B cell (primary cell): Measurements from ENCODE around the gene ZNF814. TPM values are rescaled to one million over a fixed set of nuclear protein-coding genes. Genes with fewer than 3 reads are reported as not detected.

Experiments used
- ATAC-seq: fragments of 200-7000 bp; cut with Tn5 transposase; one replicate; pipeline ENCODE4 v1.10.0; 2021; ENCODE audit warnings: low read depth, mild to moderate bottlenecking, moderate number of reproducible peaks, moderate library complexity
- CTCF ChIA-PET: fragments of 350-600 bp; sonication (Branson Sonifier 250); formaldehyde crosslinking; loops from one replicate; lab custom pipeline; 2021; ENCODE audit warnings: antibody characterized with exemption, inconsistent platforms; lab: Charles Lee
- POLR2A ChIA-PET: fragments of 350-600 bp; sonication (Branson Sonifier 250); formaldehyde crosslinking; loops from one replicate; lab custom pipeline; 2021; ENCODE audit warnings: antibody characterized with exemption; lab: Charles Lee
- DNase-seq: peaks from one replicate; pipeline ENCODE4 v3.0.0; 2013
- H2AFZ ChIP-seq: 2 replicates; pipeline ENCODE4 v1.6.1; 2012; ENCODE audit warnings: mild to moderate bottlenecking, low read depth, low read length; ENCODE audit not compliant: insufficient read depth, poor library complexity, severe bottlenecking
- H3K27ac ChIP-seq, 2 donors: 1 replicate in 1 of 2; 2 replicates in 1 of 2; pipeline ENCODE4 v1.5.1; 2012 to 2013; ENCODE audit warnings: low read length in 2 of 2, mild to moderate bottlenecking in 2 of 2, moderate library complexity in 1 of 2
- H3K27me3 ChIP-seq, 4 experiments: fragments of 200-600 bp in 1 of 4; sonication (generic) in 1 of 4; replicated peaks in 1 of 4; 1 replicate in 2 of 4; 2 replicates in 2 of 4; pipeline versions ENCODE4 v1.6.1 to v1.7.0; 2013 to 2016; ENCODE audit warnings: low read length in 3 of 4, mild to moderate bottlenecking in 2 of 4, mixed read lengths in 1 of 4, moderate library complexity in 1 of 4; ENCODE audit not compliant: insufficient read depth in 4 of 4, control insufficient read depth in 3 of 4; ENCODE audit errors: control extremely low read depth in 1 of 4
- H3K36me3 ChIP-seq, 2 experiments: replicated peaks in 1 of 2; 1 replicate in 1 of 2; 2 replicates in 1 of 2; pipeline versions ENCODE4 v1.6.1 to v1.7.1; 2013; ENCODE audit warnings: low read length in 1 of 2; ENCODE audit not compliant: insufficient read depth in 2 of 2, control insufficient read depth in 1 of 2; ENCODE audit errors: control extremely low read depth in 1 of 2, extremely low read depth in 1 of 2
- H3K4me1 ChIP-seq, 2 donors: fragments of 200-600 bp in 1 of 2; sonication (generic) in 1 of 2; 1 replicate in 1 of 2; 2 replicates in 1 of 2; pipeline versions ENCODE4 v1.5.1 to v1.6.1; 2013 to 2017; ENCODE audit warnings: low read length in 2 of 2; ENCODE audit not compliant: control insufficient read depth in 2 of 2, insufficient read depth in 2 of 2
- H3K4me2 ChIP-seq: replicated peaks from 2 replicates; pipeline ENCODE3; 2012; ENCODE audit warnings: mild to moderate bottlenecking, low read depth, low read length; ENCODE audit not compliant: poor library complexity, severe bottlenecking
- H3K4me3 ChIP-seq, 5 experiments: fragments of 200-600 bp in 1 of 5; sonication (generic) in 1 of 5; 1 replicate in 3 of 5; 2 replicates in 2 of 5; pipeline versions ENCODE4 v1.5.1 to v1.7.0; 2011 to 2016; ENCODE audit warnings: low read length in 4 of 5, mild to moderate bottlenecking in 4 of 5, low read depth in 2 of 5, control low read depth in 1 of 5, moderate library complexity in 1 of 5; ENCODE audit not compliant: insufficient read depth in 1 of 5; ENCODE audit errors: control extremely low read depth in 1 of 5, extremely low read depth in 1 of 5
- H3K79me2 ChIP-seq: fragments of 200-600 bp; sonication (generic); one replicate; pipeline ENCODE4 v1.6.0; 2016; ENCODE audit warnings: low read length; ENCODE audit not compliant: control insufficient read depth, insufficient read depth
- H3K9ac ChIP-seq: fragments of 200-600 bp; sonication (generic); 2 replicates; pipeline ENCODE4 v1.6.1; 2017; ENCODE audit warnings: mild to moderate bottlenecking, low read length, moderate library complexity
- H3K9me3 ChIP-seq, 3 donors: one replicate each; pipeline versions ENCODE4 v1.6.1 to v1.7.1; 2013; ENCODE audit warnings: low read length in 2 of 3; ENCODE audit not compliant: control insufficient read depth in 2 of 3, insufficient read depth in 1 of 3; ENCODE audit errors: control extremely low read depth in 1 of 3
- H4K20me1 ChIP-seq: 2 replicates; pipeline ENCODE4 v1.6.0; 2012; ENCODE audit warnings: mild to moderate bottlenecking, low read length; ENCODE audit not compliant: insufficient read depth, control insufficient read depth, poor library complexity, severe bottlenecking
- H3K27ac Mint-ChIP-seq: one replicate; pipeline ENCODE4 v1.8.0; 2021; ENCODE audit warnings: mixed read lengths
- H3K27me3 Mint-ChIP-seq: one replicate; pipeline ENCODE4 v1.8.0; 2021; ENCODE audit warnings: mixed read lengths
- H3K4me1 Mint-ChIP-seq: one replicate; pipeline ENCODE4 v1.8.0; 2021; ENCODE audit warnings: mixed read lengths
- H3K4me3 Mint-ChIP-seq: one replicate; pipeline ENCODE4 v1.8.0; 2021; ENCODE audit warnings: mixed read lengths
- H3K9me3 Mint-ChIP-seq: one replicate; pipeline ENCODE4 v1.8.0; 2022; ENCODE audit warnings: mixed read lengths; ENCODE audit not compliant: insufficient read depth
- CTCF ChIP-seq: fragments of 200-600 bp; IDR thresholded peaks from one replicate; pipeline ENCODE4 v1.8.0; 2022; ENCODE audit warnings: antibody characterized with exemption, mild to moderate bottlenecking
- EZH2 ChIP-seq: IDR thresholded peaks from 2 replicates; pipeline ENCODE4 v1.6.1; 2012; ENCODE audit warnings: borderline replicate concordance, low read depth, mild to moderate bottlenecking, moderate library complexity, low read length; ENCODE audit not compliant: insufficient read depth, poor library complexity, severe bottlenecking
- WGBS: methylation state at CpG from one replicate; pipeline ENCODE4 v1.1.5; 2013; ENCODE audit warnings: missing lambda C conversion rate; ENCODE audit not compliant: insufficient coverage; 5-methylcytosine and 5-hydroxymethylcytosine counted together
- intact Hi-C: fragments of 100-400 bp; cut with micrococcal nuclease; formaldehyde crosslinking; loops from one replicate; pipeline ENCODE4 v1.10.0; 2022
- polyA plus RNA-seq: library from polyadenylated mRNA; depleted of rRNA; stranded (reverse); fragments of >200 nt; gene quantifications from 2 replicates; pipeline ENCODE4 v1.2.3, GENCODE V29; 2012
- total RNA-seq, 2 donors: library from RNA; stranded (reverse); fragments of 120-200 nt in 1 of 2; gene quantifications; 1 replicate in 1 of 2; 2 replicates in 1 of 2; pipeline versions ENCODE4 v1.2.3 to v1.2.4, GENCODE V29; 2013 to 2022

Gene ZNF814
- total and polyA plus RNA-seq, 2 donors (not counting 1 experiment from before 2014, with no cell fraction given) = 28.9 to 83.9 TPM

DNA sequence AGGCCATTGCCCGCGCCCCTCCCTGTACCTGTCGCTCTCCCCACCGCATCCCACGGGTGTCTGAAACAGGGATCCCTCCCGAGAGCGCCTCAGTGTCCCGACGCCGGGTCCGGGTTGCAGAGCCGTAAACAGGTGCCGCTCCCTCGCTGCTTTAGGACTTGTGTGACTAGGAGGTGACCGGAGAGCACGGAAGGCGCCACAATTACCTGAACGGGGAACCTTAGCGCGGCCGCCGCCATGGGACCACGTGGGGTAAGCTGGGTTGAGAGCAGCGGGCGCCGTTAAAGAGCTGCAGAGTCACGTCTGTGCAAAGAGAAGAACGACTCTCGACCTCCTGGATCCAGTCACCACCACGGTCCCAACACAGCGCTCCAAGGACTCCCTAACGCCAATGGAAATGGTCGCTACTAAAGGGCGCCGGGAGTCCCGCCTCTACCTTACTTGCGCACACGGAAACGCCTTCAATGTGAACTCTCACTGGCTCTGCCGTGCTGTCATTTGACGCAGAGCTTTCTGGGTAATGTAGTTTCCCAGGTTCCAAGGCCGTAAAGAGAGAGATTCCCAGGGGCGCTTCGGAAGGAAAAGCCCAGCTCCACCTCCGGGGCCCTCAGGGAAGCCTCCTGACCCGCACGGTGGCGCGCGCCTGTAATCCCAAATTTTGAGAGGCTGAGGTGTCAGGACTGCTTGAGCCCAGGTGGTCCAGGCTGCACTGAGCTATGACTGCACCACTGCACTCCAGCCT lies 74.2 kb downstream of the ZNF814 start, which contains the start of gene ZNF552:
Gene ZNF552 (minus strand): TSS at position 409 of the 742 bp plus-strand sequence. CDS start 170 bp downstream, at position 239.
- H3K4me2 ChIP-seq = peak within 1 kb of the TSS; percentile 91
- Mint-ChIP-seq H3K27me3 (no peaks in the 10 kb centered on the region), H3K27ac (peak within 1 kb of the TSS; percentile 94), H3K4me1 (peaks cover 45% of the 10 kb centered on the region), H3K9me3 (no peaks in the 10 kb centered on the region), H3K4me3 (peak within 1 kb of the TSS; percentile 97)
- ATAC-seq (peak; percentile 81), DNase-seq (peak; percentile 87)
- H3K79me2 ChIP-seq = peaks cover 72% of the 10 kb centered on the region
- H3K36me3 ChIP-seq = peaks cover 2 to 11% of the 10 kb centered on the region in 2 experiments
- peak within 1 kb of the TSS; percentile 97 for H3K9ac ChIP-seq
- H3K4me3 ChIP-seq = peak within 1 kb of the TSS; percentile 58 to 96 (median 87)
- TF ChIP-seq EZH2 = no peak
- peaks cover 12 to 26% of the 10 kb centered on the region in 2 donors for H3K4me1 ChIP-seq
- H3K9me3 ChIP-seq = no peaks in the 10 kb centered on the region
- no peaks in the 10 kb centered on the region for H4K20me1 ChIP-seq
- intact Hi-C loops = loop anchor here (1.0 to 10.0 kb wide), 7 partner anchors 45 to 380 kb away; partner anchors contain the start of genes ZNF211, ZNF417, ZNF586 and ZNF671
- H2AFZ ChIP-seq = peak within 1 kb of the TSS; percentile 97
- peak within 1 kb of the TSS; percentile 65 to 84 for H3K27ac ChIP-seq
- H3K27me3 ChIP-seq = no peaks in the 10 kb centered on the region
- WGBS = under 1% methylated on average over 50 of the region's 50 CpGs
- CTCF ChIA-PET = interaction anchor here (1.2 kb wide), 1 partner anchor 45 kb away, joined by 3 read pairs; the partner anchor contains the start of gene ZNF586
- POLR2A ChIA-PET = interaction anchor here (0.5 to 1.3 kb wide), 6 partner anchors 11 to 535 kb away, joined by 3 to 4 read pairs (median 3); partner anchors contain the start of genes ZNF586 and ZNF587

GRCh38 chr19:57813919-57814504 lies 74.8 kb downstream of the ZNF814 start:
- peaks cover 2 to 15% of the 10 kb centered on the region in 2 experiments for H3K36me3 ChIP-seq
- Mint-ChIP-seq H3K4me3 (peak overlapping the region; percentile 97), H3K4me1 (peaks cover 42% of the 10 kb centered on the region), H3K9me3 (no peaks in the 10 kb centered on the region), H3K27ac (peak overlapping the region; percentile 94), H3K27me3 (no peaks in the 10 kb centered on the region)
- WGBS = 39% methylated on average over 13 of the region's 13 CpGs
- H3K9me3 ChIP-seq = no peaks in the 10 kb centered on the region
- H3K79me2 ChIP-seq = peaks cover 68% of the 10 kb centered on the region
- intact Hi-C loops = loop anchor here (1.0 to 10.0 kb wide), 3 partner anchors 68 to 379 kb away; partner anchors contain the start of genes ZNF211, ZNF749 and ZNF776
- H3K27me3 ChIP-seq = no peaks in the 10 kb centered on the region
- no peak for TF ChIP-seq EZH2
- no peak for TF ChIP-seq CTCF
- peak overlapping the region; percentile 45 to 96 (median 87) for H3K4me3 ChIP-seq
- H2AFZ ChIP-seq = peak overlapping the region; percentile 97
- H3K27ac ChIP-seq = peak overlapping the region; percentile 65 to 84
- CTCF ChIA-PET = interaction anchor here (1.2 kb wide), 1 partner anchor 44 kb away, joined by 3 read pairs; the partner anchor contains the start of gene ZNF586
- ATAC-seq = no peak
- peaks cover 12 to 26% of the 10 kb centered on the region in 2 donors for H3K4me1 ChIP-seq
- H3K4me2 ChIP-seq = peak overlapping the region; percentile 91
- peak overlapping the region; percentile 97 for H3K9ac ChIP-seq
- no peaks in the 10 kb centered on the region for H4K20me1 ChIP-seq
- POLR2A ChIA-PET = interaction anchor here (0.5 to 1.3 kb wide), 3 partner anchors 76 to 674 kb away, joined by 3 to 7 read pairs (median 3); no protein-coding TSS in a partner anchor
- no peak for DNase-seq
